Measurements from ENCODE around the gene IFITM1. TPM values are rescaled to one million over a fixed set of nuclear protein-coding genes. Genes with fewer than 3 reads are reported as not detected.

The IFITM1 gene
- total and polyA plus RNA-seq, 9 of the 15 experiments (the other 6 are each of a cell fraction or from before 2014, with no cell fraction given): 691 to 5,579 (median 974) TPM

- peak; percentile 55; the same call in 1 of the 2 replicates for TF ChIP-seq ZBTB40 (IDR thresholded peaks at IDR 0.05)
- no peak for TF ChIP-seq ZBTB40 (CRISPR knock-in tag; IDR thresholded peaks at IDR 0.05)
- no peak for TF ChIP-seq ZNF830 (CRISPR knock-in tag; IDR thresholded peaks at IDR 0.05)
- TF ChIP-seq CEBPB (tag; IDR thresholded peaks at IDR 0.05): no peak
- TF ChIP-seq BCLAF1 (IDR thresholded peaks at IDR 0.05; ENCODE audit: borderline replicate concordance in 1 of 2, control insufficient read depth in 1 of 2, low read depth in 2 of 2, low read length in 1 of 2): no peak
- TF ChIP-seq DMBX1 (CRISPR knock-in tag; IDR thresholded peaks at IDR 0.05; ENCODE audit: borderline replicate concordance): peak; percentile 61; the same call in 1 of the 2 replicates
- 0 out of 2 replicates have a peak, but pooled peaks have one; percentile 48 for TF ChIP-seq CUX1 (CRISPR knock-in tag; IDR thresholded peaks at IDR 0.05)
Measured at GRCh38 chr11:350723-351255, 36.9 kb downstream of the IFITM1 start (continued).

Measured in K562 (cell line).